Thymus (tissue), 11 donors: ENCODE results near the gene MUC5B. TPM values are rescaled to one million over a fixed set of nuclear protein-coding genes. Genes with fewer than 3 reads are reported as not detected.

ENCODE experiments used
- DNase-seq, 9 donors: peaks; one replicate each; pipeline ENCODE4 v3.0.0-alpha.2; 2013; ENCODE audit warnings: low spot score in 9 of 9, low read depth in 6 of 9, missing footprints in 1 of 9
- H3K27ac ChIP-seq, 2 donors: one replicate each; pipeline ENCODE4 v1.5.1; 2013; ENCODE audit warnings: control low read depth in 1 of 2, low read depth in 1 of 2, low read length in 1 of 2, mild to moderate bottlenecking in 1 of 2, moderate library complexity in 1 of 2
- H3K27me3 ChIP-seq, 2 donors: one replicate each; pipeline ENCODE4 v1.5.1; 2013; ENCODE audit warnings: low read length in 1 of 2; ENCODE audit not compliant: control insufficient read depth in 2 of 2, insufficient read depth in 1 of 2
- H3K36me3 ChIP-seq, 2 donors: one replicate each; pipeline ENCODE4 v1.5.1; 2013; ENCODE audit warnings: low read length in 1 of 2, mild to moderate bottlenecking in 1 of 2, moderate library complexity in 1 of 2; ENCODE audit not compliant: control insufficient read depth in 2 of 2, insufficient read depth in 2 of 2
- H3K4me1 ChIP-seq, 2 donors: one replicate each; pipeline ENCODE4 v1.5.1; 2013; ENCODE audit warnings: low read length in 2 of 2; ENCODE audit not compliant: control insufficient read depth in 2 of 2, insufficient read depth in 2 of 2
- H3K4me3 ChIP-seq, 2 donors: one replicate each; pipeline ENCODE4 v1.5.1; 2013; ENCODE audit warnings: low read length in 2 of 2, control low read depth in 1 of 2, mild to moderate bottlenecking in 1 of 2
- H3K9me3 ChIP-seq, 2 donors: one replicate each; pipeline ENCODE4 v1.5.1; 2013; ENCODE audit warnings: low read length in 1 of 2, mild to moderate bottlenecking in 1 of 2; ENCODE audit not compliant: control insufficient read depth in 2 of 2, insufficient read depth in 1 of 2
- WGBS: extraction: QIAGEN DNeasy Blood & Tissue Kit; methylation state at CpG from one replicate; pipeline ENCODE4 v1.1.7; 2013; 5-methylcytosine and 5-hydroxymethylcytosine counted together
- polyA plus RNA-seq: library from polyadenylated mRNA; stranded (reverse); fragments of 200-250 nt; gene quantifications from one replicate; pipeline ENCODE4 v1.2.3, GENCODE V29; 2013
- total RNA-seq: library from RNA; stranded (reverse); fragments of 120-200 nt; gene quantifications from one replicate; pipeline ENCODE4 v1.2.4, GENCODE V29; 2013
- donor health status: healthy.

MUC5B gene
- total and polyA plus RNA-seq, 2 donors, result under 0.01 to 0.02 TPM

DNA sequence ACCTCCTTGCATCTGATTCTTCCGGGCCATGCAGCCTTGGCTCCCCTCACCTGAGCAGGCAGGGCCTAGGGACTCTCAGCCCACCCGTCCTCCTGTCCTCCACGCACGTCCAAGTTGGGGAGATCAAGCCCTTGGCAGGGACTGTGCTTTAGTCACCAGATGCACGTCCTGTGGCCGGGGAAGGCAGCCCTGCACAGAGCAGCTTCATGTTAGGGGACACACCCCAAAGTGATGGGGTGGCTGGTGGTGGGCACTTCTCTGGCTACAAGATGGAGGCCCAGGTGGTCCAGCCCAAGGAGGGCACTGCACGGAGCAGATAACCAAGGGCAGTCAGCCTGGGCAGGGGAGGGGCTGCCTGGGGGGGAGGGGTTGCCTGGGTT lies 1.2 kb downstream of the MUC5B start:
- H3K4me1 ChIP-seq, result peaks cover 6 to 13% of the 10 kb centered on the region in 2 donors
- no peaks in the 10 kb centered on the region for H3K9me3 ChIP-seq
- peaks cover 0 to 8% of the 10 kb centered on the region in 2 donors for H3K27me3 ChIP-seq
- H3K4me3 ChIP-seq, result no peak overlapping the region
- WGBS, result 58% methylated on average over 7 of the region's 7 CpGs
- H3K36me3 ChIP-seq, result no peaks in the 10 kb centered on the region
- DNase-seq, result no peak
- H3K27ac ChIP-seq, result no peak overlapping the region

DNA sequence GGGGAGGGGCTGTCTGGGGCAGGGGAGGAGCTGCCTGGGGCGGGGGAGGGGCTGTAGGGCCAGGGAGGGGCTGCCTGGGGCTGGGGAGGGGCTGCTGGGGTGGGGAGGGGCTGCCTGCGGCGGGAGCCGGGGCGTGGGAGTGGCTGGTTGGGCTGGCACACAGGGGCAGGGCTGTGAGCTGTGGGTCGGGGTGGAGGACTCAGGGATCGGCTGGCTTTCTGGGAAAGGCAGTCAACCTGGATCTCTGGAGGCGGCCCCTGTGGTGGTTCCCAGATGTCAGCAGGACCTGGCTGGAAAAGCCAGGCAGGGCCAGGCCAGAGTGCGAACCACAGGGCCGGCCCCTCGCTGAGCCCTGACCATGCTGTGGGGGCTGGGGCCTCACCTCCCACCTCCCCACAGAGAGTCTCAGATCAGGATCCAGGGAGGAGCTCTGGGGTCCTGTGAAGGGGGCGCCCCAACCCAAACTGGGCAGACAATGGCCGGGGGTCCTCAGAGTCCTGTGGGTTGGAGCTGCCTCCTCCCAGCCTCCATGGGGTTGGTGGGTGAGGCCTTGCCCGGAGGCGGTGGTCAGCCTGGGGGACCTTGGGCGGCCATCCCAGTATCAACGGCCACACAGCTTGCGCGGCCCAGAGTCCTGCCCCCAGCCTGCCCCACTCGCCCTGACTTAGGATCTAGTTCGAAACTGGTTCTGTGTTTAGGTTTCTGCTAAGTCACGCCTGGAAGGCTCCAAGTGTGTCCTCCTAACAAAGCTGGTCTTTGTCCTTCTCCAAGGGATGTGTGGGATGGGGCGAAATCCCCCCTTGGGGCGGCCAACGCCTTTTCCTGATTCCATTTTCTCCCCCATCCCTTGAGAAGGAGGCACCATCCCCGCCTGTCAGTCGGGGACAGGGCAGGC lies 1.9 kb downstream of the MUC5B start:
- Histone ChIP-seq H3K27me3 (peaks cover 0 to 8% of the 10 kb centered on the region in 2 donors), H3K4me1 (peaks cover 6 to 13% of the 10 kb centered on the region in 2 donors), H3K36me3 (no peaks in the 10 kb centered on the region), H3K9me3 (no peaks in the 10 kb centered on the region), H3K4me3 (no peak overlapping the region), H3K27ac (no peak overlapping the region)
- no peak for DNase-seq
- 75% methylated on average over 27 of the region's 27 CpGs for WGBS

DNA sequence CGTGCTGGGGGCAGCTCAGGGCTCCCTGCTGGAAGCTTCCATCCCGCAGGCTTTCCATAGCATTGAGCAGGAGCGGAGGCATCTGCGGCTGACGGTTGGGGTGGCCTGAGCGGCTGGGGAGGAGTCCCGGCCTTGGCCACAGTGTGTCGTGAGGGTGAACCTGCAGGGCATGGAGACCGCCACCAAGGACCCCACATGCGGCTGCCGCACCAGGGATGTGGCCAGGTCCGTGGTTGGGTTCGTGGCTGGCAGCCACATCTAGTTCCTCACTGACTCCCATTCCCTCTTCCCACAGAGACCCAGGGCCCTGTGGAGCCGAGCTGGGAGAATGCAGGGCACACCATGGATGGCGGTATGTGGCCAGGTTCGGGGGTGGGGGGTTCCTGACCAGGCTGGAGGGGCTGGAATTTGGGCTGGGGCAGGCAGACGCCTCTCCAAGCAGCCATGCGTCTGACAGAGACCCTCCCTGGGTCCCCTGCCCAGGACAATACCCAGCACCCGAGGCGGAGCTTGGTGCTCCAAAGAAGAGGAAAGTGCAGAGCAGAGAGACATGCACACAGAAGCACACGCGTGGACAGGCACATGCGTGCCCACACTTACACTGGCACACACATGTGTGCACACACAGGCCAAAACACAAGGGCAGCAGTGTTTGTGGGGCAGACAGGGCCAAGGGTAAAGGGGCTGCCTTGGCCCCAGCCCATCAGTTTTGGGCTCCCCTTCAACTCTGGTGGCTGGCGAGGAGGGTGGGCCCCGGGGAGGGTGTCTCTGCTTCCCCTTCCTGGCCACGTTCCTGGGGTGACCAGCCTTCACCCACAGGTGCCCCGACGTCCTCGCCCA lies 2.7 kb downstream of the MUC5B start:
- Histone ChIP-seq H3K27ac (no peak overlapping the region), H3K9me3 (no peaks in the 10 kb centered on the region), H3K27me3 (peaks cover 0 to 8% of the 10 kb centered on the region in 2 donors), H3K36me3 (no peaks in the 10 kb centered on the region), H3K4me1 (peaks cover 6 to 8% of the 10 kb centered on the region in 2 donors), H3K4me3 (no peak overlapping the region)
- 80% methylated on average over 29 of the region's 29 CpGs for WGBS
- no peak for DNase-seq

DNA sequence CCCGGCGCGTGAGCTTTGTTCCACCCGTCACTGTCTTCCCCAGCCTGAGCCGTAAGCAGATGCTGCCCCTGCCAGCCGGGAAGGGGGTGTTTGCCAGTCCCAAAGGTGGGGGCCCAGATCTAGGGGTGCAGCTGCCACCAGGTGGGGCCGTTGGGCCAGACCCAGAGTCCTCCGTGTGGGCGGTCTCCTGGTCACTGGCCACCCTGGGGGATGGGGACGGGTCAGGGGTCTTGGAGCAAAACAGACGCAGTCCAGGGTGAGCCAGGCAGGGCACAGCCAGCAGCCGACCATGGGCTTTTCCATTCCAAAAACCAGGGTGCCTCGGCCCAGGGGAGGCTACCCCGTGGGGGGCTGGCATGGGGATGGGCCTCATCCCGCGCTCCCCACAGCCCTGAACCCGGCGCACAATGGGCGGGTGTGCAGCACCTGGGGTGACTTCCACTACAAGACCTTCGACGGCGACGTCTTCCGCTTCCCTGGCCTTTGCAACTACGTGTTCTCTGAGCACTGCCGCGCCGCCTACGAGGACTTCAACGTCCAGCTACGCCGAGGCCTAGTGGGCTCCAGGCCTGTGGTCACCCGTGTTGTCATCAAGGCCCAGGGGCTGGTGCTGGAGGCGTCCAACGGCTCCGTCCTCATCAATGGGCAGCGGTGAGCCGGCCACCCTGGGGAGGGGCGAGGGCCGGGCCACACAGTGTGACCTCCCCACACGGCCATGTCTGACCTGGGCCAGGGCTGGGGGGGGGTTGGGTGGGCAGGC lies 3.5 kb downstream of the MUC5B start:
- H3K9me3 ChIP-seq, result no peaks in the 10 kb centered on the region
- peaks cover 0 to 8% of the 10 kb centered on the region in 2 donors for H3K27me3 ChIP-seq
- DNase-seq, result no peak
- 85% methylated on average over 41 of the region's 41 CpGs for WGBS
- peaks cover 0 to 1% of the 10 kb centered on the region in 2 donors for H3K4me1 ChIP-seq
- H3K36me3 ChIP-seq, result no peaks in the 10 kb centered on the region
- H3K4me3 ChIP-seq, result no peak overlapping the region
- H3K27ac ChIP-seq, result no peak overlapping the region

DNA sequence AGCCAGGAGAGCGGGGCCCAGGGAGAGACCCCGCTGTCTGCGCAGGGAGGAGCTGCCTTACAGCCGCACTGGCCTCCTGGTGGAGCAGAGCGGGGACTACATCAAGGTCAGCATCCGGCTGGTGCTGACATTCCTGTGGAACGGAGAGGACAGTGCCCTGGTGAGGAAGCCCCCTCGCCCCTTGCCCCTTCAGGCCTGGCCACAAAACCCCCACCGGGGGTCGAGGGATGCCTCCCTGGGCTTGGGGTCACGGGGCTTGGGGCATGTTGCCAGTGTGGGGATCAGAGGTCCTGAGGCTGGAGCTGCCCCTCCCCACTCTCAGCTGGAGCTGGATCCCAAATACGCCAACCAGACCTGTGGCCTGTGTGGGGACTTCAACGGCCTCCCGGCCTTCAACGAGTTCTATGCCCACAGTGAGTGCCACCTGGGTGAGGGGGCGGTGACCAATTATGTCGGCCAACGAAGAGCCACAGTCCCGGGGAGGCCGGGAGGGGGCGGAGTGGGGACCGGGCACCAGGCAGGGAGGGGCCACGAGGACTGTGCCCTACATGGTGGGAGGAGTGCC lies 4.2 kb downstream of the MUC5B start:
- DNase-seq, result no peak
- Histone ChIP-seq H3K4me1 (no peaks in the 10 kb centered on the region), H3K27ac (no peak overlapping the region), H3K9me3 (no peaks in the 10 kb centered on the region), H3K4me3 (no peak overlapping the region), H3K36me3 (no peaks in the 10 kb centered on the region), H3K27me3 (peaks cover 0 to 8% of the 10 kb centered on the region in 2 donors)
- 84% methylated on average over 23 of the region's 23 CpGs for WGBS

DNA sequence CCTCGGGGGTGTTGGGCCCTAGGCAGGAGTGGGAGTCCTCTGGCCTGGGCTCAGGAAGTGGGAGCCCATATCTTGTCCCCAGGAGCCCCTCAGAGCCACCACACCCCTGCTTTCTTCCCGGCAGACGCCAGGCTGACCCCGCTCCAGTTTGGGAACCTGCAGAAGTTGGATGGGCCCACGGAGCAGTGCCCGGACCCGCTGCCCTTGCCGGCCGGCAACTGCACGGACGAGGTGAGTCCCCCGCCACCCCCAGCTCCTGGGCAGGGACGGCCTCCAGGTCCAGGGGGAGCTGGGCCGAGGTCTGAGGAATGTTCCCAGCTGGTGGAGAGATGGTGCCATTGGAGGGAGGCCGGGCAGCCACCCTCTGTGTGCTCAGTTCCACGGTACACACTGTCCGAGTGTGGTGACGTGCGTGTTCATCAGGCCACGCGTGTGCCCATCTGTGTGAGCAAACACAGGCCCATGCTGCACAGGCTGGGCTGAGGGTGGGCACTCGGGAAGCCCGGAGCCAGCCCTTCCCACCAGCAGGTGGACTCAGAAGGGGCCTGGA lies 4.8 kb downstream of the MUC5B start:
- H3K4me3 ChIP-seq, result no peak overlapping the region
- no peaks in the 10 kb centered on the region for H3K36me3 ChIP-seq
- H3K9me3 ChIP-seq, result no peaks in the 10 kb centered on the region
- DNase-seq, result no peak
- WGBS, result 90% methylated on average over 23 of the region's 23 CpGs
- no peak overlapping the region for H3K27ac ChIP-seq
- H3K27me3 ChIP-seq, result peaks cover 0 to 8% of the 10 kb centered on the region in 2 donors
- H3K4me1 ChIP-seq, result no peaks in the 10 kb centered on the region

DNA sequence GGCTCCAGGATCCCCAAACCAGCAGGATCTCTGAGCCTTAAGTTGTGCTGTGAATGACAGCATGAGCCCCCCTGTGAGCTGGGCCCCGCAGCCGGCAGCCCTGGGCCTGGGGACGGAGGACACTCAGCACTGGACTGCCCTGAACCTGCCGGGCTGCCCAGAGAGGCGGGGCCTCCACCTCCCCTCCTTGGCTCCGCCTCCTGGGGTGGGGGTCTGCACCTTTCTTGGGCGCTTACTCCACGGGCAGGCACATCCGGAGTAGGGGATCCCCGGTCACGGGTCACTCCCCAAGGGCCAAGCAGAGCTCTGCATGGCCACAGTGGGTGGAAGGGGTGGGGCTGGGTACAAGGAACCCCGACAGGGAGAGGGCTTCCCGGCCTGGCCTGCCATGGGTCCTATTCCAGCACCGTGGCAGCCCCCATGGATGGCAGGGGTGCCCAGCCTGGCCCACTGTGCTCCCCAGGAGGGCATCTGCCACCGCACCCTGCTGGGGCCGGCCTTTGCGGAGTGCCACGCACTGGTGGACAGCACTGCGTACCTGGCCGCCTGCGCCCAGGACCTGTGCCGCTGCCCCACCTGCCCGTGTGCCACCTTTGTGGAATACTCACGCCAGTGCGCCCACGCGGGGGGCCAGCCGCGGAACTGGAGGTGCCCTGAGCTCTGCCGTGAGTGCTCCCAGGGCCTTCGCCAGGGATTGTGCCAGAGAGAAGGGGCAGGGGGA lies 5.4 kb downstream of the MUC5B start:
- H3K9me3 ChIP-seq, result no peaks in the 10 kb centered on the region
- no peak for DNase-seq
- no peak overlapping the region for H3K4me3 ChIP-seq
- WGBS, result 90% methylated on average over 31 of the region's 31 CpGs
- H3K36me3 ChIP-seq, result no peaks in the 10 kb centered on the region
- H3K4me1 ChIP-seq, result no peaks in the 10 kb centered on the region
- H3K27me3 ChIP-seq, result peaks cover 0 to 8% of the 10 kb centered on the region in 2 donors
- no peak overlapping the region for H3K27ac ChIP-seq

DNA sequence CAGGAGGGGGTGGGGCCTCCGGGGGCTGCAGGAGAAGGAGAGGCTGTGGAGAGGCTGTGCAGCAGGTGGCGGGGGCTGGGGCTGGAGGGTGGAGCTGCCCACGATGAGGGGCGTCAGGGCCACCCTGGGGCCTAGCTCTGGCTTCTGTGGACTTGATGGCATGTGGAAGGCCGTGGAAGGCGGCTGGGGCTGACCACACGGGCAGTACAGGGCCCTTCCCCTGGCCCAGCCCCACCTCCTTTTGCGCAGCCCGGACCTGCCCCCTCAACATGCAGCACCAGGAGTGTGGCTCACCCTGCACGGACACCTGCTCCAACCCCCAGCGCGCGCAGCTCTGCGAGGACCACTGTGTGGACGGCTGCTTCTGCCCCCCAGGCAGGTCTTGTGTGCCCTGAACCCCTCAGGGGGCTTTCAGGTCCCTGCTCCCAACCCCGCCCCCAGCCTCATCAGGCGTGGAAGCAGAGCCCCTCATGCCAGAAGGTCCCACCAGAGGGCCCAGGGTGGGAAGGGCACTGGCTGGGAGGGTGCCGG lies 6.1 kb downstream of the MUC5B start:
- H3K27me3 ChIP-seq, result peaks cover 0 to 7% of the 10 kb centered on the region in 2 donors
- WGBS, result 79% methylated on average over 18 of the region's 18 CpGs

More for the DNA sequence above, 6.1 kb downstream of the MUC5B start:
- H3K27ac ChIP-seq, result no peak overlapping the region
- no peaks in the 10 kb centered on the region for H3K9me3 ChIP-seq
- no peaks in the 10 kb centered on the region for H3K36me3 ChIP-seq
- H3K4me1 ChIP-seq, result no peaks in the 10 kb centered on the region
- H3K4me3 ChIP-seq, result no peak overlapping the region
- DNase-seq, result no peak
